HEK293 (cell line): ENCODE results near the gene IBA57.

Experiments used
- CTCF ChIA-PET: fragments of 350-600 bp; formaldehyde crosslinking; extraction: SDS; loops from one replicate; lab custom pipeline; 2021; ENCODE audit warnings: antibody characterized with exemption; lab: Yijun Ruan, JAX
- POLR2A ChIA-PET: fragments of 300-600 bp; formaldehyde crosslinking; extraction: SDS; loops from one replicate; lab custom pipeline; 2020; ENCODE audit warnings: antibody characterized with exemption, inconsistent platforms; lab: Yijun Ruan, JAX
- H3K27ac ChIP-seq: fragments of 200-500 bp; sonication (Bioruptor generic); 2 replicates; pipeline ENCODE4 v1.5.1; 2014; ENCODE audit warnings: low read depth, low read length, control low read depth, inconsistent platforms; ENCODE audit errors: extremely low read depth
- H3K36me3 ChIP-seq, 2 experiments: fragments of 200-500 bp in 1 of 2; sonication (Bioruptor generic) in 1 of 2; 1 replicate in 1 of 2; 2 replicates in 1 of 2; pipeline ENCODE4 v1.5.1; 2014 to 2017; ENCODE audit warnings: inconsistent platforms in 2 of 2, low read length in 2 of 2; ENCODE audit not compliant: control insufficient read depth in 2 of 2, insufficient read depth in 1 of 2
- H3K4me1 ChIP-seq: fragments of 200-500 bp; sonication (Bioruptor generic); 2 replicates; pipeline ENCODE4 v1.5.1; 2014; ENCODE audit warnings: mild to moderate bottlenecking, low read length, inconsistent platforms; ENCODE audit not compliant: control insufficient read depth, insufficient read depth
- H3K4me3 ChIP-seq: 2 replicates; pipeline ENCODE4 v1.5.1; 2011; ENCODE audit warnings: low read depth, mild to moderate bottlenecking, control low read depth, low read length, moderate library complexity
- H3K9me3 ChIP-seq: fragments of 200-500 bp; sonication (Bioruptor generic); 2 replicates; pipeline ENCODE4 v1.5.1; 2014; ENCODE audit warnings: low read depth, low read length, inconsistent platforms; ENCODE audit not compliant: control insufficient read depth, insufficient read depth
- GLIS1 ChIP-seq: fragments of 450-650 bp; formaldehyde crosslinking; IDR thresholded peaks from 2 replicates; pipeline ENCODE4 v1.5.1; 2016; ENCODE audit warnings: missing biosample characterization, missing genetic modification characterization
- GLIS2 ChIP-seq: fragments of 450-650 bp; formaldehyde crosslinking; IDR thresholded peaks from 2 replicates; pipeline ENCODE4 v1.5.1; 2016; ENCODE audit warnings: missing biosample characterization, missing genetic modification characterization
- HOXC10 ChIP-seq: sonication (generic); formaldehyde crosslinking; IDR thresholded peaks from 2 replicates; pipeline ENCODE4 v1.8.1; 2023; ENCODE audit warnings: mild to moderate bottlenecking, missing genetic modification reagents
- KLF9 ChIP-seq: fragments of 450-650 bp; formaldehyde crosslinking; IDR thresholded peaks from 2 replicates; pipeline ENCODE4 v1.5.1; 2016; ENCODE audit warnings: missing biosample characterization, missing genetic modification characterization, low read depth
- SCRT2 ChIP-seq: fragments of 450-650 bp; formaldehyde crosslinking; IDR thresholded peaks from 2 replicates; pipeline ENCODE4 v1.5.1; 2016; ENCODE audit warnings: missing biosample characterization, missing genetic modification characterization
- ZIC2 ChIP-seq: fragments of 450-650 bp; formaldehyde crosslinking; IDR thresholded peaks from 2 replicates; pipeline ENCODE4 v1.5.1; 2016; ENCODE audit warnings: missing biosample characterization, missing genetic modification characterization
- ZNF133 ChIP-seq: fragments of 450-650 bp; formaldehyde crosslinking; IDR thresholded peaks from 2 replicates; pipeline ENCODE4 v1.5.1; 2016; ENCODE audit warnings: missing biosample characterization, missing genetic modification characterization
- ZNF335 ChIP-seq: fragments of 450-650 bp; formaldehyde crosslinking; conservative IDR thresholded peaks from 2 replicates; pipeline ENCODE4 v1.5.1; 2016; ENCODE audit warnings: missing biosample characterization, missing genetic modification characterization
- ZNF510 ChIP-seq: fragments of 450-650 bp; formaldehyde crosslinking; IDR thresholded peaks from 2 replicates; pipeline ENCODE4 v1.5.1; 2018; ENCODE audit warnings: mild to moderate bottlenecking, missing genetic modification characterization, missing biosample characterization; ENCODE audit not compliant: insufficient replicate concordance
- ZNF544 ChIP-seq: fragments of 450-650 bp; formaldehyde crosslinking; IDR thresholded peaks from 2 replicates; pipeline ENCODE4 v1.5.0; 2017; ENCODE audit warnings: missing biosample characterization, missing genetic modification characterization
- ZNF571 ChIP-seq: fragments of 450-650 bp; formaldehyde crosslinking; IDR thresholded peaks from 2 replicates; pipeline ENCODE4 v1.5.0; 2017; ENCODE audit warnings: missing biosample characterization, missing genetic modification characterization
- ZNF670 ChIP-seq: fragments of 450-650 bp; formaldehyde crosslinking; IDR thresholded peaks from 2 replicates; pipeline ENCODE4 v1.5.1; 2016; ENCODE audit warnings: missing biosample characterization, missing genetic modification characterization, low read depth
- ZSCAN30 ChIP-seq: fragments of 450-650 bp; IDR thresholded peaks from 2 replicates; pipeline ENCODE4 v1.5.1; 2018; ENCODE audit warnings: missing biosample characterization, mild to moderate bottlenecking, missing genetic modification characterization, moderate library complexity
- TF ChIP-seq, protein P1 (sequence below): fragments of 450-650 bp; formaldehyde crosslinking; IDR thresholded peaks from 2 replicates; pipeline ENCODE4 v1.5.1; 2017; ENCODE audit warnings: missing biosample characterization, missing genetic modification characterization
- TF ChIP-seq, protein P2 (sequence below): fragments of 450-650 bp; formaldehyde crosslinking; IDR thresholded peaks from 2 replicates; pipeline ENCODE4 v1.5.1; 2016; ENCODE audit warnings: missing biosample characterization, missing genetic modification characterization

The IBA57 gene

DNA sequence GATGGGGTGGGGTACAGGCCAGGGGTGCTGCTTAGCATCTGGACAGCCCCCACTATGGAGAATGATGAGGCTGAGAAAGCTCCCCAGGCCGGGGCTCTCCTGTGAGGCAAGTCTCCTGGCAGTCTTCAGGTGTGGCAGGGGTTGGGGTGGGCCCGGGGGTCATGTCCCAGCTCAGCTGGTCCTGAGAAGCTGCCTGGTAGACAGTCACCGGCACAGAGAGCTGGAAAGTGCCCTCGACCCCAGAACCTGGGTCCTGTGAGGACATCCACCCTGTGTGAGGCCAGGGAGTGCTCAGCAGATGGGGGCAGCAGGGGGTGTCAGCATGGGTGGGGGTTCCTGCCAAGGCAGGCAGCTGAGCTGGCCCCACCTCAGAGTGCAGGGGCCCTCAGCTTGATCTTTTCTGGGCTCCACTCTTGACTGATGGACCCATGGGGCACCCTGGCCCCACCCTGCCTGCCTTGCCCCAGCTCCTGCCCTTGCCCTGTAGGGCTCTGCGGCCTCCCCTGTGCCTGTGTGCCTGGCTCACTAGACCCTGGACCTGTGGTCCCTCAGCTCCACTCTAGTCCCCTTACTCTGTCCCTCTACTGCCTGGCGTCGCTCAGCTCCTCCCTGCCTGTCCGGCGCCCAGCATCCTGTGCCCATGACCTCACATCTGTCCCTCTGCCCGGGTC lies 5.8 kb downstream of the IBA57 start:
- Histone ChIP-seq H3K4me1 (peaks cover 4% of the 10 kb centered on the region), H3K36me3 (peaks cover 0 to 8% of the 10 kb centered on the region in 2 experiments; a peak in 1 of 3 replicates), H3K4me3 (no peak overlapping the region), H3K9me3 (no peaks in the 10 kb centered on the region), H3K27ac (no peak overlapping the region)
- POLR2A ChIA-PET: interaction anchor here (0.6 to 1.5 kb wide), 3 partner anchors 40 to 172 kb away, joined by 3 to 4 read pairs (median 3); partner anchors contain the start of gene ARF1
- CTCF ChIA-PET: interaction anchor here (0.6 to 0.9 kb wide), 3 partner anchors 30 to 42 kb away, joined by 3 to 4 read pairs (median 3); no protein-coding TSS in a partner anchor
- TF ChIP-seq ZNF571 (tag by site-specific recombination) (no peak), ZSCAN30 (no peak), ZNF544 (tag by site-specific recombination) (no peak), GLIS1 (tag by site-specific recombination) (peak; percentile 70), GLIS2 (tag by site-specific recombination) (peak; percentile 52), ZNF133 (tag by site-specific recombination) (no peak), ZIC2 (peak; percentile 91), ZNF670 (tag by site-specific recombination) (no peak), ZNF335 (peak; percentile 43; the same call in 1 of the 2 replicates), HOXC10 (CRISPR knock-in tag) (no peak)
- TF ChIP-seq, protein P1, sequence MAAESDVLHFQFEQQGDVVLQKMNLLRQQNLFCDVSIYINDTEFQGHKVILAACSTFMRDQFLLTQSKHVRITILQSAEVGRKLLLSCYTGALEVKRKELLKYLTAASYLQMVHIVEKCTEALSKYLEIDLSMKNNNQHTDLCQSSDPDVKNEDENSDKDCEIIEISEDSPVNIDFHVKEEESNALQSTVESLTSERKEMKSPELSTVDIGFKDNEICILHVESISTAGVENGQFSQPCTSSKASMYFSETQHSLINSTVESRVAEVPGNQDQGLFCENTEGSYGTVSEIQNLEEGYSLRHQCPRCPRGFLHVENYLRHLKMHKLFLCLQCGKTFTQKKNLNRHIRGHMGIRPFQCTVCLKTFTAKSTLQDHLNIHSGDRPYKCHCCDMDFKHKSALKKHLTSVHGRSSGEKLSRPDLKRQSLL (tag by site-specific recombination): no peak

DNA sequence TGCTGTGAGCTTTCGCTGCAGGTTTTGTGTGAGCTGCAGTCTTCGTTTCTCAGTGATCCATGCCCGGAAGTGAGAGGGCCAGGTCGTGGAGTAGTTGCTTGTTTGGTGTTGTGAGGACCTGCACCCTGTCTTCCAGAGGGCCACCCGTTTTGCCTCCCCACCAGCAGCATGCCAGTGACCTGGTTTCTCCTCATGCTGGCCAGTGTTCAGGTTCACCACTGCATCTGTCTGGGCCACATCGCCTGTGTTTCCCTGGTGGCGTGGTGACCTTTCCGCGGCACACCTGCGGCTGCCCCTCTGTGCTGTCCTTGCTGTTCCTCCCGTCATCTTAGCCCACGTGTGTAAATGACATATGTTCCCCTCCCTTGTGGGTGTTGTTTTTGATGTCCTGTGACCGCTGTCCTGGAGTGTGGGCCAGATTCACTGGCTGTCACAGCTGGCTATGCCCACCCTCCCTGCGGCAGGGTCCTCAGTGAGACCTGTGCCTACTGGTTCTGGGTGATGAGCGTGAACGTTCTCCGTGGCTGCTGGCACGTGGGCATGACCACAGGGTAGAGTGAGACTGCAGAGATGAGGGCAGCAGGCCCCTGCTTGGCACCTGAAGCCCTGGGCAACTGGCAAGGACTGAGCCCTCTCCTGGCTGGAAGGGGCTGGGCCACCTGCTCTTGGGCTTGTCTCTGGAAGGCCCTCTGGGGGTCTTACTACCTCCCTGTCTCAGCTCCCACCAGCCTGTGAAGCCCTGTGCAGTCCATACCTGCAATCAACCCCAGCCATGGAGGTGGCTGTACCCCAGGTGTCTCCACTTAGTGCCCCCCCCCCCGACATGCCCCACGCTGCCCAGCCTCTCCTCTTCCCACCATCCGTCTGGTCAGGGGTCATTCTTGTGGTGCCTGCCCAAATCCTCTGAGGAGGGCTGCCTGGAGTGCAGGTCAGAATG lies 7.3 kb downstream of the IBA57 start:
- no peaks in the 10 kb centered on the region for H3K4me1 ChIP-seq

More for the DNA sequence above, 7.3 kb downstream of the IBA57 start:
- peaks cover 0 to 8% of the 10 kb centered on the region in 2 experiments; a peak in 1 of 3 replicates for H3K36me3 ChIP-seq
- no peak overlapping the region for H3K4me3 ChIP-seq
- ChIA-PET CTCF (no interaction called here), POLR2A (interaction anchor here (0.6 to 0.8 kb wide), 2 partner anchors 8 to 234 kb away, joined by 3 to 4 read pairs; partner anchors contain the start of genes IBA57 and TRIM11)
- no peak overlapping the region for H3K27ac ChIP-seq
- H3K9me3 ChIP-seq: no peaks in the 10 kb centered on the region
- TF ChIP-seq SCRT2 (tag by site-specific recombination): peak; percentile 69
- TF ChIP-seq, protein P2, sequence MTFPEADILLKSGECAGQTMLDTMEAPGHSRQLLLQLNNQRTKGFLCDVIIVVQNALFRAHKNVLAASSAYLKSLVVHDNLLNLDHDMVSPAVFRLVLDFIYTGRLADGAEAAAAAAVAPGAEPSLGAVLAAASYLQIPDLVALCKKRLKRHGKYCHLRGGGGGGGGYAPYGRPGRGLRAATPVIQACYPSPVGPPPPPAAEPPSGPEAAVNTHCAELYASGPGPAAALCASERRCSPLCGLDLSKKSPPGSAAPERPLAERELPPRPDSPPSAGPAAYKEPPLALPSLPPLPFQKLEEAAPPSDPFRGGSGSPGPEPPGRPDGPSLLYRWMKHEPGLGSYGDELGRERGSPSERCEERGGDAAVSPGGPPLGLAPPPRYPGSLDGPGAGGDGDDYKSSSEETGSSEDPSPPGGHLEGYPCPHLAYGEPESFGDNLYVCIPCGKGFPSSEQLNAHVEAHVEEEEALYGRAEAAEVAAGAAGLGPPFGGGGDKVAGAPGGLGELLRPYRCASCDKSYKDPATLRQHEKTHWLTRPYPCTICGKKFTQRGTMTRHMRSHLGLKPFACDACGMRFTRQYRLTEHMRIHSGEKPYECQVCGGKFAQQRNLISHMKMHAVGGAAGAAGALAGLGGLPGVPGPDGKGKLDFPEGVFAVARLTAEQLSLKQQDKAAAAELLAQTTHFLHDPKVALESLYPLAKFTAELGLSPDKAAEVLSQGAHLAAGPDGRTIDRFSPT: 0 out of 2 replicates have a peak, but pooled peaks have one; percentile 30
- no peak for TF ChIP-seq ZNF510 (tag by site-specific recombination)
- no peak for TF ChIP-seq KLF9 (tag by site-specific recombination)
